ENCODE measurements around the gene SIRT2.
"Not testable (repeated sequence)": the region's sequence is repeated elsewhere in the genome, so short reads cannot be mapped to it uniquely, and the experiment has no call there.

Gene SIRT2

DNA sequence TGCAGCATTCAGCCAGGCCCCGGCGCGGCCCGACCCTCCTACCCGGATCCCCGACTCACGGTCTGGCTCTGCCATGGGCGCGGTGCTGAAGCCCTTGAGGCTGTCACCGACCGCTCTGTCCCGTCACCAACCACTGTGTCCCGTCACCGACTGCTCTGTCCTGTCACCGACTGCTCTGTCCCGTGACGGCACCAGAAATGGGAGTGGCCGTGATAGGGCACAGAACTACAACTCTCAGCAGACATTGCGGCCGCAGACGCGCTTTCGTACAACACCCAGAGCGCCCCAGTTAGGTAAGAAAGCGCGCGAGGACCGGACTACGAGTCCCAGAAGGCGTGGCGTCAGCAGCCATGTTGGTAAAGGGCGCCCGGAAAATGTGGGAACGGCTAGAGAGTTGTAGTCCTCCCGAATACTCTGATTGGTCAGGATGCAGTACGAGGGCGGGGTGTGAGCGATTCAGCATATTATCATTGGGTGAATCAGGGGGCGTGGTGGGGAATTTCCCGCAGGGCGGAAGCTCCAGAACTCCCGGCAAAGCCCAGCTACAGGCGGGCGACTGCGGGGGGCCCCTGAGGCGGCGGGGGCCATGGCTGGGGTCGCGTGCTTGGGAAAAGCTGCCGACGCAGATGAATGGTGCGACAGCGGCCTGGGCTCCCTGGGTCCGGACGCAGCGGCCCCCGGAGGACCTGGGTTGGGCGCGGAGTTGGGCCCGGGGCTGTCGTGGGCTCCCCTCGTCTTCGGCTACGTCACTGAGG lies at the start of gene SIRT2, which contains the start of gene NFKBIB:
SIRT2 (minus strand) TSS at position 172 of the 755 bp plus-strand sequence; CDS start at position 75, 97 bp downstream.
NFKBIB (plus strand) TSS at position 523 of the 755 bp plus-strand sequence; CDS start at position 587, 64 bp downstream.
- peak; percentile 99 for DNase-seq

DNA sequence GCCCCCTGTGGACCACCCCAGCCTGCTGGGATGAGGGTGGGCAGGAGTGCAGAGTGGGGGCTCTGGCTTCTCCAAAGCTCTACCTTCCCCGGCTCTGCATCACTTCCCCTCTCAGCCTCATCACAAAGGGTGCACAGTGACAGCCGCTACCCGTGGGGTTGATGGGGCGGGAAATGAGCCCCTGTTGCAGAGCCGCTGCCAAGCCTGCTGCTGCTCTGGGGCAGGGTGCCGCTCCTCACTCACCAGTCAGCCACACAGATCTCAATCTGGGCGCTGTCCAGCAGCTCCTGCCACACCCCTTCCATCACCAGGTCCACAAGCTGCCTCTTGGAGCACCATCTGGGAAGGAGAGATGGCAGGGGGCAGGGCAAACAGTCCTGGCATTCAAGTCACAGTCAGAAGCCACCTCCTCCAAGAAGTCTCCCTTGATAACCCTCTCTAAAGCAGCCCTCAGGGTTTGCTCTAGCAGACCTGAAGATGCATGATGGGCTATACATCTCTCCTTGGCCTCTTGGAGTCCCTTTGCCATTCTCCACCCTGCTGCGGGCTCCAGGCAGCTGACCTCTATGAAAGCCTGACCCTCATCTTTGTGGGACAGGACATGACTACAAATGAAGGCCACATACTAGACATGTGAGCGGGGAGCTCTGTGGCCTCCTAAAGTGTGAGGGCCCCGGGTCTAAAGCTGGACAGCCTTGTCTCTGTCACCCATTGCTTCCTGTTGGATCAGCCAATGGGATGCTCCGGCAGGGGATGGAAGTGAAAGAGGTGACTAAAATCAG lies 47.0 kb upstream of the SIRT2 start:
- no peak for DNase-seq

DNA sequence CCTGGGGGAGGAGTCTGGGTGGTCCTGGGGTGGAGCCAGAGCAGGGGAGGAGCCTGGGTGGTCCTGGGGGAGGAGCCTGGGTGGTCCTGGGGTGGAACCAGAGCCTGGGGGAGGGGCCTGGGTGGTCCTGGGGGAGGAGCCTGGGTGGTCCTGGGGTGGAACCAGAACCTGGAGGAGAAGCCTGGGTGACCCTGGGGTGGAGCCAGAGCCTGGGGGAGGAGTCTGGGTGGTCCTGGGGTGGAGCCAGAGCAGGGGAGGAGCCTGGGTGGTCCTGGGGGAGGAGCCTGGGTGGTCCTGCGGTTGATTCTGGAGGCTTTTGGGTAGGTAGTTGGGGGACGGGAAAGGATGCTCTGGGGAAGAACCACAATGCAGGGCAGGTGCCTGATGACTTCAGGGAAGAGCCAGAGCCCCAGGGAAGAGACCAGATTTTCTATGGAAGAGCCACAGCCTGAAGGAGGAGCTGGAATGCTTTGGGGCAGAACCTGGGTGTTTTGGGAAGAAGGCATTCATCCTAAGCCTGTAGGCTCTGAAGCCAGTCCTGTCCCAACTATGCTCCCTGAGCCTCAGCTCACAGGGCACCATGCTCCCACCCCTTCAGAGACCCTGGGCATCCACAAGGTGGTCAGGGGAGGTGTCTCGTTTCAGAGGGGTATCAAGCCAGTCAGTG lies 46.3 kb upstream of the SIRT2 start:
- DNase-seq, result peak; percentile 41

DNA sequence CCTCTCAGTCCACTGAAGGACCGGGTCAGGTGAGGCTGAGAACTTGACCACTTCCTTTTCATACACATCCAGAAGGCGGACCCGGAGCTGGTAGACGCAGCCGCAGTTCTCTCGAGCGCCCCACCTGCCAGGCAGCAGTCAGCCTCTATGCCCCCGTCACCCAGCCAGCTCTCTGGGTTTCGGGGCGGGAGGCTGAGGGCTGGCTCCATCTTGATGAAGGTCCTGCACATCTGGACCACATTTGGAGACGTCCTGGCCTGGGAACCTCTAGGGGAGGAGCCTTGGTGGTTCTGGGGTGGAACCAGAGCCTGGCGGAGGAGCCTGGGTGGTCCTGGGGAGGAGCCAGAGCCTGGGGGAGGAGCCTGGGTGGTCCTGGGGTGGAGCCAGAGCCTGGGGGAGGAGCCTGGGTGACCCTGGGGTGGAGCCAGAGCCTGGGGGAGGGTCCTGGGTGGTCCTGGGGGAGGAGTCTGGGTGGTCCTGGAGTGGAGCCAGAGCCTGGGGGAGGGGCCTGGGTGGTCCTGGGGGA lies 45.6 kb upstream of the SIRT2 start:
- DNase-seq, result no peak

DNA sequence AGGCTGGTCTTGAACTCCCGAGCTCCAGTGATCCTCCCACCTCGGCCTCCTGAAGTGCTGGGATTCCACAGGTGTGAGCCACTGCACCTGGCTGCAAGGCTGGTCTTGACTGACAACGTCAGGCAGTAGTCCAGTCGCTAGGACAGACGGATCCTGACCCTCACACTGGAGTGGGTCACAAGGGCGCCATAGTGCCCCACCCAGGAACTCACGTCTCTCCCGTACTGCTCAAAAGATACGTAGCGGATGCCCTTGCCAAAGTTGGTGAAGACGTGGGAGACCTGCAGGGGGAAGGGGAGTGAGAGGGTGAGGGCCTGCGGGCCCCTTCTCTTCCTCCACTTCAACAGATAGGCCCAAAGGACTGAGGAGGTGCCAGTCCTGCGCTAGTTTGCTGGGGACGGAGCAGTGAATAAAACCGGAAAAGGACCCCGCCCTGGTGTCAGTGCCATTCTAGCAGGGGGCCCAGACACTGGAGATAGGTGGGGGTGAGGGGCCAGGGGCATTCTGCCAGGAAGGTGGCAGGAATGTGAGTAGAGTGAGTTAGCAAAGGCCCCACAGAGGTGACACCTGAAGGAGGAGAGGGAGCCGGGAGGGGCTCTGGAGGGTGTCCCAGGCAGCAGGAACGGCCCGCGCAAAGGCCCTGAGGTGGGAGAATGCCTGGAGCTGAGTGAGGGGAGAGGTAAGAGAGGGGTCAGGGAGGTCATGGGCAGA lies 43.2 kb upstream of the SIRT2 start:
- no peak for DNase-seq

DNA sequence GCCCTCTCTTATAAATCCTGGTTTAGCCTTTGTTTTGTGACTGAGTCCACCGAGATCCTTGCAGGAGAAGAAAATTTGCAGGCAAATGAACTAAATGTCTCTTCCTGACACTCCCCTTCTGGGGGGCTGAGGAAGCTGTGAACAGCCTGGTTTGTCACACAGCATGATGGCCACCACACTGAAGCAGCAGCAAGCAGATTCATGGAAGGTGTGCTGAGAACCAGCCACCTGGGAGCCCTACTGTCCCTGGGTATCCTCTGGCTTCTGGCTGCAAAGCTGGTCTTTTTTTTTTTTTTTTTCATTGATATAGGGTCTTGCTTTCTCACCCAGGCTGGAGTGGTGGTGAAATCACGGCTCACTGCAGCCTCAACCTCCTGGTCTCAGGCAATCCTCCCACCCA lies 42.6 kb upstream of the SIRT2 start:
- DNase-seq, result no peak

DNA sequence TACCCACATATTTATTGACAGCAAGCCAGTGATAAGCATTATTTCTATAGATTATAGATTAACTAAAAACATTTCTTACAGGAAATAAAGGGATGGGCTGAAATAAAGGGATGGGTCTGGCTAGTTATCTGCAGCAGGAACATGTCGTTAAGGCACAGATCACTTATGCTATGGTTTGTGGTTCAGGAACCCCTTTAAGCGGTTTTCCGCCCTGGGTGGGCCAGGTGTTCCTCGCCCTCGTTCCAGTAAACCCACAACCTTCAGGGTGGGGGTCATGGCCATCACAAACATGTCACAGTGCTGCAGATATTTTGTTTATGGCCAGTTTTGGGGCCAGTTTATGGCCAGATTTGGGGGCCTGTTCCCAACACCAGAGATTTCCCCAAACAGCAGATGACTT lies 42.0 kb upstream of the SIRT2 start:
- not testable (repeated sequence) for DNase-seq

DNA sequence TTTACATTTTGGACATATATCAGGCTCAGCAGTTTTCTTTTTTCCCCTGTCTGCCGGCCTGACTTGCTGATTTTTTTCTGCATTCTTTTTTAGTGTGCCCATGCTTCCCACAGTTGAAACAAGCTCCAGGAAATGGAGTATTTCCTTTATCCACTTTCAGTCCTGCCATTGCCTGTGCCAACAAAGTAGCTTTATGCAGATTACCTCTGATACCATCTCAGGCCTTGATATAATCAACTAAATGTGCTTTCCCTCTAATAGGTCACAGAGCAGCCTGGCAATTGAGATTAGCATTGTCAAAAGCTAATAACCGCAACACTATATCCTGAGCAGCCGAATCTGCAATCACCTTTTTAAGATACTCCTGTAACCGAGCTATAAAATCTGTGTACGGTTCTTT lies 40.5 kb upstream of the SIRT2 start:
- DNase-seq, result no peak

DNA sequence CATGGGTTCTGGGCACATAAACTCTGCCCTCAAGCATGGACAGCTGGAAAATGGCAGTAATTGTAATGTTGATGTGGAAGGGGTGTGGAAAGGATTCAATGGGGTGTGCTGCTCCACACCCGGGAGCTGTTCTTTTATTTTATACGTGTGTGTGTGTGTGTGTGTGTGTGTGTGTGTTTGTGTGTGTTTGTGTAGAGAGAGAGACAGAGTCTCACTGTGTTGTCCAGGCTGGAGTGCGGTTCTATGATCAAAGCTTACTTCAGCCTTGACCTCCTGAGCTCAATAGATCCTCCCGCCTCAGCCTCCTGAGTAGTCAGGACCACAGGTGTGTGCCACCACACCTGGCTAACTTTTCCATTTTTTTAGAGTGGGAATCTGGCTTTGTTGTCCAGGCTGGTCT lies 34.1 kb upstream of the SIRT2 start:
- no peak for DNase-seq

DNA sequence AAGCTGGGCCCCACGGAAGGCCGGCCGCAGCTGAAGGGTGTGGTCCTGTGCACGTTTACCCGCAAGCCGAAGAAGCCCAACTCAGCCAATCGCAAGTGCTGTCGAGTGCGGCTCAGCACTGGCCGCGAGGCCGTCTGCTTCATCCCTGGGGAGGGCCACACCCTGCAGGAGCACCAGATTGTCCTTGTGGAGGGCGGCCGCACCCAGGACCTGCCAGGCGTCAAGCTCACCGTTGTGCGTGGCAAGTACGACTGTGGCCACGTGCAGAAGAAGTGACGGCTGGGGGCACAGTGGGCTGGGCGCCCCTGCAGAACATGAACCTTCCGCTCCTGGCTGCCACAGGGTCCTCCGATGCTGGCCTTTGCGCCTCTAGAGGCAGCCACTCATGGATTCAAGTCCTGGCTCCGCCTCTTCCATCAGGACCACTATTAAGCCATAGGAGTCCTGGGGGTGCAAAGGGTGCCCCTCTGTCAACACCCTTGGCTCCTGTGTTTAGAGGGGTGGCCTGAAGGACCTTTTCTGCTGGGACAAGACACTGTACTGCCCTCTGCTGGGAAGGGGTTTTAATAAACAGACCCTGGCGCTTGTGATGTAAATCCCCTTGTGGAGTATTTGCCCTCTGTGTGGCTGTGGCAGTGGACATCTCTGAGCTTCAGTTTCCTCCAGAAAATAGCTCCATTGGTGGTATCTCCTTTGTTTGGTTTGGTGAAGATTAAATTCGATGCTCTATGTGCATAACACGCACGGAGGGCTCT lies 33.2 kb upstream of the SIRT2 start:
- peak; percentile 52 for DNase-seq

DNA sequence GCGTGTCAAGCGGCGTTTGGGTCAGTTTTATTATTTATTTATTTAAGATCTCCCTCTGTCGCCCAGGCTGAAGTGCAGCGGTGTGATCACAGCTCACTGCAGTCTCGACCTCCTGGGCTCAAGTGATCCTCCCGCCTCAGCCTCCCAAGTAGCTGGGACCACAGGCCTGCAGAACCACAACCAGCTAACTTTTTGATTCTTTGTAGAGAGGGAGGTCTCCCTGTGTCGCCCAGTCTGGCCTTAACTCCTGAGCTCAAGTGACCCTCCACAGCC lies 32.0 kb upstream of the SIRT2 start:
- no peak for DNase-seq

DNA sequence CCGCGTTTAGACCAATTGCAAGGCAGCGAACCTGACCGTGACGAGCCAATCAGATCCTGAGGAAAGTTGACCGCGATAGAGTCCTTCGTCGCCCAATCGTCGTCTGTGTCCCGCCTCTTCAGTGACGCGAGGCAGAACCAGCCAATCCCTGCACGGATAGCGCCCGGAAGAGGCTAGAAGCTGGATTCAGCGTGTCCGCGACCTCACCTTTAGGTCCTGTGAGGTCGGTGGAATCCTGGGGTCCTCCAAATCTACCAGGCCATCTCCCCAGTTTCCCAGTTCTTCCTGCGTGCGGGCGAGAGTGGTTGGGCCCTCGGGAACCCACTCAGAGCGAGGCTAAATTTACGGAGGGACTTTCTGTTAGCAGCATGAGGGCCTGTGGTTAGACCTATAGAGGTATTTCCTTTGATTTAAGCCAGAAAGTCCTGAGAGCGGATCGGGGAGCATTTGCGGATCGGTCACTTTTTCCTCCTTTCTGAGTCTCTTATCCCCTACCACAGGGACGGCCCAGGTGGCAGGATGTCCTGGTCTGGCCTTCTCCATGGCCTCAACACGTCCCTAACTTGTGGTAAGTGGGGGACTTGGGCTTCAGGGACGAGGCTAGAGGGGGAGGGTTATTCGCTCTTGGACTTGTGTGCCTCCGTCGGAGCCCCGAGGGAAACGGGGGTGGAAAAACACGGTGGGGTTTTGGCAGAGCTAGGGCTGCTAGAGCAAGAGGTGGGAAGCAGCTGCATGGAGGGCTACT lies 31.5 kb upstream of the SIRT2 start, which contains the start of gene MRPS12:
MRPS12 (plus strand) TSS at position 169 of the 745 bp plus-strand sequence; CDS start at position 520, 351 bp downstream.
- DNase-seq, result peak; percentile 98

DNA sequence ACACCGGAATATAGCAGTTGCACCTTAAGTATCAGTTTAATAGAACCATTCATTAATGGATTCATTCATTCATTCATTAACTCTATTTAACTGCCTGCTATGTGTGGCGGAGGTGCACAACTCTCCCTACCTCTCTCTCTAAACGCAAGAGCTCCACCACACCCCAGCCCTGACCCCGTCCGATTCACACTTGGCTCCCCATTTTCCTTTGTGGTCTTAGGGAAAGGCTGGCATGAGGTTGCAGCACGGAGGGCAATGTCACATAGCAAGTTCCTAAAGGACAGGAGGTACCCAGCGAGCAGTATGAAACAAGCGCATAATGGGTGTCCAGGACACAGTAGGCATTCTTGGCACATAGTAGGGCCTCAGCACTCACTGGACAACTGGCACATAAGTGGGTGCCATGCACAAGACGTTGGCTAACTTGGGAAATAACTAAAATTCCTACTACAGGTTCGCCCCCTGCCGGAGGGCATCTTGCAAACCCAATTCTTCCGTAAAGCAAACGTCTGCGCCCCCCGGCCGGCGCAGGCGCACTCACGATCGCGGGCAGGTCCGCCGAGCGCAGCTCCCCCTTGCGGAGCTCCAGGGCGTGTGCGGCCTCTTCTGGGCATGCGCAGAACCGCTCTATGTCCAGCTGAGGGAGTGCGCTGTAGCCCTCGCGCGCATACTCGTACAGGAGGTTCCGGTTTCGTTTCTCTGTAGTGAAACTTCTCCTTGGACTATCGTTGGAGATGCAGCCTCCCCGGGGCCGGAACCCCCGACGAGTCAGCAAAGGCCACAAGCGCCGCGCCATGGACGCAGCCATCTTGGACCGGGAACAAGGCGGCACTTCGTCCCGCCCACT lies 30.7 kb upstream of the SIRT2 start, which contains the start of gene SARS2:
SARS2 (minus strand) TSS at position 835 of the 847 bp plus-strand sequence; CDS start at position 808, 27 bp downstream.
- DNase-seq, result peak; percentile 91

DNA sequence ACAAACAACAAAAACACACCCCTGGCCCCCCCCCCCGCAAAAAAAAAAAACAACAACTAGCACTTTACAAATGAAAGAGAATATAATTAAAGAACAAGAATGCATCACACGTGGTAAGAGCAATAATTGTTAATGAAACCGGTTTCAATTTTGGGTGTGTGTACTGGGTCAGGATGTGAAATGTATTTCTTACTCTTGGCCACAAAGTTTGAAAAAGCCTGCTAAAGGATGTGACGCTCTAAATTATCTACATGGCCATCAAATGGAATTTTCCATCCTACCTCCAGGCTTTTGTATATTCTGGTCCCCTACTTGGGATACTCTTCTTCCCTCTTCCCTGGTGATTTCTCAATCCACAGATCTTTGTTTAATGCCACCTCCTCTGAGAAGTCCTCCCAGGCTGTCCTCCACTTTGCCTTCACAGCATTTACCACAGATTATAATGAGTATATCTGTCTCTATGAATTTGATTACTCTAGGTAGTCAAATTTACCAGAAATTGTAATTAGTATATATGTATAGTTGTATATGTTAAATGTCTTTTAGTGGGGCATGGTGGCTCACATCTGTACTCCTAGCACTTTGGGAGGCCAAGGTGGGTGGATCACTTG lies 29.1 kb upstream of the SIRT2 start:
- DNase-seq, result no peak

DNA sequence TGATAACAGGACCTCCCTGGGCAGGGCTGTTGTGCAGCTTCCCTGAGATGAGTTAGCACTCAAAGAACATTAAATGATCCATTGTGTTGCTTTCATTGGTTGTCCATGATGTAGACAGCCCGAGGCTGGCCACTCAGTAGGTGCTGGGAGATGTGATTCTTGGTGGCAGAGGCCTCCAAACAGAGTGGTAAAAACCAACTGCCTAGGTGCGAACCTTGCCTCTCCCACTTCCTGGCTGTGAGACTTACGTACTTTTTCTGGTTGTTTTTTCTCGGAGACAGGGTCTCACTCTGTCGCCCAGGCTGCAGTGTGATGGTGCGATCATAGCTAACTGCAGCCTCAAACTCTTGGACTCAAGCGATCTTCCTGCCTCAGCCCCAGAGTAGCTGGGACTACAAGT lies 25.0 kb upstream of the SIRT2 start:
- no peak for DNase-seq

DNA sequence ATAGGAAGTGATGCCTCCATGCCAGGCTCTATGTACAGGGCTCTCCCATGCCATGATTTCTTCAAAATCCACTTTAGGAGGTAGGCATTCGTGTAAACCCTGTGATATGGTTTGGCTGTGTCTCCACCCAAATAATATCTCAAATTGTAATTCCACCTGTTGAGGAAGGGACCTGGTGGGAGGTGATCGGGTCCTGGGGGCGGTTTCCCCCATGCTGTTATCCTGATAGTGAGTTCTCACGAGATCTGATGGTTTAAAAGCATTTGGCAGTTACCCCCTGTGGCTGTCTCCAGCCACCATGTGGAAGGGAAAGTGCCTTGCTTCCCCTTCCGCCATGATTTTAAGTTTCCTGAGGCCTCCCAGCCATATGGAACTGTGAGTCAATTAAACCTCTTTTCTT lies 23.1 kb upstream of the SIRT2 start:
- no peak for DNase-seq

DNA sequence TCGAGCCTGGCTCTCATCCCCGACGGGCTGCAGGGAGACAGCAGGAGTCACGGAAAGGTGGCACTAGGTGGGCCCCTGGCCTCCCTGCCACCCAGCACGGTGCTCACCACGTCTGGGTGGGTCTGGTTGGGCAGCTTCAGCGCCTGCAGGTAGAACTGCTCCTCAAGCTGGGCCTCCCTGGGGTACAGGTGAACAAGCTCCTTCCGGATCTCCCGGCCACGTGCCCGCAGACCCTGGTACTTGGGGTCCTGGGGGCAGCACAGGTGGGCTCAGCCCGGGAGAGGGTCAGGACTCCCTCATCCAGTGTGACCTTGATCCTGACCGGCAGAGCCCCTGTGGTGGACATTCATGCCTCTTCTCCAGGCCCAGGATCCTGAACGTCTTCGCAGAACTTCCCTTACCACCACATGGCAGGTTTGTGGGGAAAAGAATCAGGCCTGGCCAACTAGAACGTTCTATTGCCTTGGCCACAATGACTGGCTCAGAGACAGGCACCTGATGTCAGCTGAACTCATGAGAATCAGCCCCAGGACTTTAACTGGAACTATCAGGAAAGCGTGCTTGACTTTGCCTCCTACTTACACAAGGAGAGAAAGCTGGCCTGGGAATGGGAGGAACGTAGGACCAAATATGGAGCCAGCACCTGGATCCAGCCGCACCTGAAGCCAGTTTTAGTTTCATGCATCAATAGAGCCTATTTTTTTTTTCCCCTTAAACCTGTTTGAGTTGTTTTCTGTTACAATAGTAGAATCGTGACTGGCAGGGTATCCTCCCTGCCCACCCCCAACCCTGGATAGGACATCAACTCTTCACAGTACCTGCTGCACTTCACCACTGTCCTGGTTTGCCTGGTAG lies 22.2 kb upstream of the SIRT2 start:
- DNase-seq, result no peak

DNA sequence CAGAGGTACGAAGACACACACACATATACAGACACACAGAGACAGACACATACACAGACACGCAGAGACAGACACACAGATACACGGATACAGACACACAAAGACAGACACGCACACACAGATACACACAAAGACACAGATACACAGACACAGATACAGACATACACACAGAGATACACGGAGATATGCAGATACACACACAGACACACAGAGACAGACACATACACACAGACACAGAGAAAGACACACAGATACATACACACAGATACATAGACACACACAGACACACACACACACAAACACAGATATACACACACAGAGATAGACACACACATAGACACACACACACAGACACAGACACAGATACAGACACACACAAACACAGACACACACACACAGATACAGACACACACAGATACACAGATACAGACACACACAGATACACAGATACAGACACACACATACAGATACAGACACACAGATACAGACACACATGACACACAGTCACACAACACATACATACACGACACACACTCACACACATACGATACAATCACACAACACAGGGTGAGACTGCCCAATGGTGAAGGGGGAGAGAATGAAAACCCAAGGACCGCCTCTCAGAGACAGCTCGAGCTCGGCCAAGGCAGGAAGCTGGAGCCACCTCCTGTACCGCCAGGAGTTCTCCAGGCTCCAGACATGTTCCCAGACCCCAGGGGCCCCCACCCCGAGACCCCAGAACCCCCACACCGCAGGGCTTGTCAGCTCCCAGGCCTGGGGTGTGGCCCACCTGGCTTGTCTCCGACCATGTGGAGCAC lies 21.4 kb upstream of the SIRT2 start:
- no peak for DNase-seq
